SK-N-SH (cell line): ENCODE results near the gene PLEKHG3.

Source experiments
- MEF2A ChIP-seq: IDR thresholded peaks from 2 replicates; pipeline ENCODE4 v1.4.0; 2012; ENCODE audit warnings: low read depth, borderline replicate concordance
- NFIC ChIP-seq: IDR thresholded peaks from 2 replicates; pipeline ENCODE4 v1.4.0; 2012; ENCODE audit warnings: borderline replicate concordance
- RAD21 ChIP-seq: IDR thresholded peaks from 2 replicates; pipeline ENCODE4 v1.6.1; 2012; ENCODE audit warnings: mild to moderate bottlenecking, low read length
- RCOR1 ChIP-seq: fragments of 150-350 bp; IDR thresholded peaks from 2 replicates; pipeline ENCODE4 v1.6.1; 2017; ENCODE audit warnings: antibody characterized with exemption, low read length
- TEAD4 ChIP-seq: IDR thresholded peaks from 2 replicates; pipeline ENCODE4 v1.4.0; 2012; ENCODE audit warnings: mild to moderate bottlenecking, borderline replicate concordance; ENCODE audit not compliant: insufficient read depth
- TF ChIP-seq, protein P1 (sequence below): fragments of 200-600 bp; sonication (generic); IDR thresholded peaks from 2 replicates; pipeline ENCODE4 v1.6.1; 2017; ENCODE audit warnings: antibody characterized with exemption, mild to moderate bottlenecking, moderate library complexity
- TF ChIP-seq, protein P2 (sequence below): IDR thresholded peaks from 2 replicates; pipeline ENCODE4 v1.6.1; 2012; ENCODE audit warnings: mild to moderate bottlenecking, low read depth, low read length, moderate library complexity
- TF ChIP-seq, protein P3 (sequence below): IDR thresholded peaks from 2 replicates; pipeline ENCODE4 v1.4.0; 2012; ENCODE audit warnings: low read depth

DNA sequence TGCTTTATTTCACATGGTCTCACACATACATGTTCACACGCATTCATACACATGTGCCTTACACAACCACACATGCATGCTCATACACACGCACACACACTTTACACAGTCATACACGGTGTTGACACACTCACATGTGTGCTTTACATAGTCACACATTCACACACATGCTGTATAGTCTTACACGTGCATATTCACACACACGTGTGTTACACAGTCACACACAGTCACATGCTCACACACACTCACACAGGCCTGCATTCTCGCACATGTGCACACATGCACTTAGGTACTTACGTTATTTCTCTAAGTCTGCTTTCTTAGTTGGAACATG is 18.0 kb upstream of the PLEKHG3 start:
- TF ChIP-seq, protein P1, sequence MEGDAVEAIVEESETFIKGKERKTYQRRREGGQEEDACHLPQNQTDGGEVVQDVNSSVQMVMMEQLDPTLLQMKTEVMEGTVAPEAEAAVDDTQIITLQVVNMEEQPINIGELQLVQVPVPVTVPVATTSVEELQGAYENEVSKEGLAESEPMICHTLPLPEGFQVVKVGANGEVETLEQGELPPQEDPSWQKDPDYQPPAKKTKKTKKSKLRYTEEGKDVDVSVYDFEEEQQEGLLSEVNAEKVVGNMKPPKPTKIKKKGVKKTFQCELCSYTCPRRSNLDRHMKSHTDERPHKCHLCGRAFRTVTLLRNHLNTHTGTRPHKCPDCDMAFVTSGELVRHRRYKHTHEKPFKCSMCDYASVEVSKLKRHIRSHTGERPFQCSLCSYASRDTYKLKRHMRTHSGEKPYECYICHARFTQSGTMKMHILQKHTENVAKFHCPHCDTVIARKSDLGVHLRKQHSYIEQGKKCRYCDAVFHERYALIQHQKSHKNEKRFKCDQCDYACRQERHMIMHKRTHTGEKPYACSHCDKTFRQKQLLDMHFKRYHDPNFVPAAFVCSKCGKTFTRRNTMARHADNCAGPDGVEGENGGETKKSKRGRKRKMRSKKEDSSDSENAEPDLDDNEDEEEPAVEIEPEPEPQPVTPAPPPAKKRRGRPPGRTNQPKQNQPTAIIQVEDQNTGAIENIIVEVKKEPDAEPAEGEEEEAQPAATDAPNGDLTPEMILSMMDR = no peak
- TF ChIP-seq, protein P2, sequence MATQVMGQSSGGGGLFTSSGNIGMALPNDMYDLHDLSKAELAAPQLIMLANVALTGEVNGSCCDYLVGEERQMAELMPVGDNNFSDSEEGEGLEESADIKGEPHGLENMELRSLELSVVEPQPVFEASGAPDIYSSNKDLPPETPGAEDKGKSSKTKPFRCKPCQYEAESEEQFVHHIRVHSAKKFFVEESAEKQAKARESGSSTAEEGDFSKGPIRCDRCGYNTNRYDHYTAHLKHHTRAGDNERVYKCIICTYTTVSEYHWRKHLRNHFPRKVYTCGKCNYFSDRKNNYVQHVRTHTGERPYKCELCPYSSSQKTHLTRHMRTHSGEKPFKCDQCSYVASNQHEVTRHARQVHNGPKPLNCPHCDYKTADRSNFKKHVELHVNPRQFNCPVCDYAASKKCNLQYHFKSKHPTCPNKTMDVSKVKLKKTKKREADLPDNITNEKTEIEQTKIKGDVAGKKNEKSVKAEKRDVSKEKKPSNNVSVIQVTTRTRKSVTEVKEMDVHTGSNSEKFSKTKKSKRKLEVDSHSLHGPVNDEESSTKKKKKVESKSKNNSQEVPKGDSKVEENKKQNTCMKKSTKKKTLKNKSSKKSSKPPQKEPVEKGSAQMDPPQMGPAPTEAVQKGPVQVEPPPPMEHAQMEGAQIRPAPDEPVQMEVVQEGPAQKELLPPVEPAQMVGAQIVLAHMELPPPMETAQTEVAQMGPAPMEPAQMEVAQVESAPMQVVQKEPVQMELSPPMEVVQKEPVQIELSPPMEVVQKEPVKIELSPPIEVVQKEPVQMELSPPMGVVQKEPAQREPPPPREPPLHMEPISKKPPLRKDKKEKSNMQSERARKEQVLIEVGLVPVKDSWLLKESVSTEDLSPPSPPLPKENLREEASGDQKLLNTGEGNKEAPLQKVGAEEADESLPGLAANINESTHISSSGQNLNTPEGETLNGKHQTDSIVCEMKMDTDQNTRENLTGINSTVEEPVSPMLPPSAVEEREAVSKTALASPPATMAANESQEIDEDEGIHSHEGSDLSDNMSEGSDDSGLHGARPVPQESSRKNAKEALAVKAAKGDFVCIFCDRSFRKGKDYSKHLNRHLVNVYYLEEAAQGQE = no peak
- TF ChIP-seq MEF2A = no peak
- TF ChIP-seq RCOR1 = no peak
- TF ChIP-seq, protein P3, sequence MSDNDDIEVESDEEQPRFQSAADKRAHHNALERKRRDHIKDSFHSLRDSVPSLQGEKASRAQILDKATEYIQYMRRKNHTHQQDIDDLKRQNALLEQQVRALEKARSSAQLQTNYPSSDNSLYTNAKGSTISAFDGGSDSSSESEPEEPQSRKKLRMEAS = no peak
- TF ChIP-seq RAD21 = no peak
- TF ChIP-seq NFIC = no peak
- TF ChIP-seq TEAD4 = no peak
